H1 (cell line): ENCODE measurements around the gene JDP2. TPM values are rescaled to one million over a fixed set of nuclear protein-coding genes. Genes with fewer than 3 reads are reported as not detected.

Experiments
- CTCF ChIA-PET: fragments of 300-600 bp; sonication (Branson Sonifier 250); formaldehyde crosslinking; loops from one replicate; lab custom pipeline; 2021; ENCODE audit not compliant: partially characterized antibody; lab: Charles Lee
- POLR2A ChIA-PET: fragments of 300-600 bp; sonication (Branson Sonifier 250); formaldehyde crosslinking; loops from one replicate; lab custom pipeline; 2021; ENCODE audit warnings: inconsistent platforms; ENCODE audit not compliant: partially characterized antibody; lab: Charles Lee
- DNase-seq, 2 experiments: peaks; one replicate each; pipeline versions ENCODE4 v3.0.0 to v3.0.0-alpha.2; 2010 to 2022; ENCODE audit warnings: low spot score in 2 of 2, low read depth in 1 of 2, mixed read lengths in 1 of 2
- FAIRE-seq: peaks from 2 replicates; lab custom pipeline; 2011; peaks lifted over from hg19 to GRCh38; lab: Jason Lieb, UNC
- H2AFZ ChIP-seq: 2 replicates; pipeline ENCODE4 v1.8.1; 2012; ENCODE audit warnings: low read length, inconsistent platforms
- H2AK5ac ChIP-seq: 2 replicates; pipeline ENCODE4 v1.6.1; 2013; ENCODE audit warnings: low read depth, low read length
- H2BK120ac ChIP-seq: replicated peaks from 2 replicates; pipeline ENCODE3; 2013; ENCODE audit warnings: low read depth, low read length, inconsistent platforms
- H2BK12ac ChIP-seq: 2 replicates; pipeline ENCODE4 v1.6.1; 2013; ENCODE audit warnings: low read depth, low read length
- H2BK15ac ChIP-seq: 2 replicates; pipeline ENCODE4 v1.6.1; 2013; ENCODE audit warnings: low read length
- H2BK20ac ChIP-seq: 2 replicates; pipeline ENCODE4 v1.6.1; 2013; ENCODE audit warnings: low read length
- H2BK5ac ChIP-seq: 2 replicates; pipeline ENCODE4 v1.6.1; 2013; ENCODE audit warnings: low read depth, low read length
- H3K14ac ChIP-seq: 2 replicates; pipeline ENCODE4 v1.6.1; 2013; ENCODE audit warnings: inconsistent platforms; ENCODE audit not compliant: insufficient read length
- H3K18ac ChIP-seq: 2 replicates; pipeline ENCODE4 v1.6.1; 2013; ENCODE audit warnings: low read length; ENCODE audit errors: extremely low read depth
- H3K23ac ChIP-seq: 2 replicates; pipeline ENCODE4 v1.6.1; 2013; ENCODE audit warnings: inconsistent platforms; ENCODE audit not compliant: insufficient read length
- H3K23me2 ChIP-seq: 2 replicates; pipeline ENCODE4 v1.6.1; 2013; ENCODE audit warnings: low read depth, low read length
- H3K27ac ChIP-seq: 2 replicates; pipeline ENCODE4 v1.6.1; 2011; ENCODE audit warnings: low read depth, low read length, inconsistent platforms
- H3K27me3 ChIP-seq, 4 experiments: replicated peaks in 1 of 4; 1 replicate in 1 of 4; 2 replicates in 3 of 4; pipeline versions ENCODE4 v1.6.1 to v1.8.1; 2011 to 2013; ENCODE audit warnings: low read length in 3 of 4, mild to moderate bottlenecking in 3 of 4, inconsistent platforms in 2 of 4, mixed read lengths in 2 of 4, moderate library complexity in 1 of 4; ENCODE audit not compliant: control insufficient read depth in 3 of 4, insufficient read depth in 3 of 4; ENCODE audit errors: extremely low read depth in 1 of 4
- H3K36me3 ChIP-seq, 4 experiments: 2 replicates each; pipeline versions ENCODE4 v1.6.1 to v1.8.1; 2011 to 2013; ENCODE audit warnings: mild to moderate bottlenecking in 4 of 4, low read length in 3 of 4, moderate library complexity in 2 of 4, control low read depth in 1 of 4, inconsistent platforms in 1 of 4; ENCODE audit not compliant: insufficient read depth in 4 of 4, control insufficient read depth in 2 of 4
- H3K4ac ChIP-seq: replicated peaks from 2 replicates; pipeline ENCODE3; 2013; ENCODE audit warnings: low read length, low read depth, mixed read lengths, inconsistent platforms; ENCODE audit not compliant: insufficient read length
- H3K4me1 ChIP-seq, 4 experiments: replicated peaks in 1 of 4; 1 replicate in 1 of 4; 2 replicates in 3 of 4; pipeline versions ENCODE4 v1.6.1 to v1.8.1; 2011 to 2013; ENCODE audit warnings: low read length in 3 of 4, inconsistent platforms in 2 of 4, mixed read lengths in 1 of 4; ENCODE audit not compliant: insufficient read depth in 4 of 4, control insufficient read depth in 3 of 4
- H3K4me2 ChIP-seq, 2 experiments: 2 replicates each; pipeline versions ENCODE4 v1.6.1 to v1.8.1; 2011 to 2013; ENCODE audit warnings: low read depth in 2 of 2, low read length in 2 of 2, control low read depth in 1 of 2, inconsistent platforms in 1 of 2, mild to moderate bottlenecking in 1 of 2; ENCODE audit not compliant: insufficient read depth in 1 of 2
- H3K4me3 ChIP-seq, 4 experiments: fragments of 200-600, 300-600 bp in 1 of 4; sonication (generic), shearing (Covaris generic), sonication (Bioruptor Twin) in 1 of 4; 2 replicates each; pipeline versions ENCODE4 v1.5.1 to v1.8.1; 2011 to 2016; ENCODE audit warnings: low read length in 4 of 4, low read depth in 3 of 4, control low read depth in 2 of 4, inconsistent platforms in 2 of 4, mild to moderate bottlenecking in 2 of 4, mixed read lengths in 1 of 4, moderate library complexity in 1 of 4; ENCODE audit not compliant: insufficient read depth in 2 of 4; ENCODE audit errors: extremely low read depth in 1 of 4
- H3K56ac ChIP-seq: replicated peaks from 2 replicates; pipeline ENCODE3; 2013; ENCODE audit warnings: low read depth, mild to moderate bottlenecking, mixed read lengths, low read length, inconsistent platforms; ENCODE audit not compliant: insufficient read length
- H3K79me1 ChIP-seq: 2 replicates; pipeline ENCODE4 v1.6.1; 2013; ENCODE audit warnings: low read depth, low read length, control low read depth
- H3K79me2 ChIP-seq, 2 experiments: 2 replicates each; pipeline versions ENCODE4 v1.6.1 to v1.8.1; 2012 to 2013; ENCODE audit warnings: low read length in 2 of 2, mild to moderate bottlenecking in 2 of 2, inconsistent platforms in 1 of 2; ENCODE audit not compliant: insufficient read depth in 2 of 2, control insufficient read depth in 1 of 2
- H3K9ac ChIP-seq, 4 experiments: replicated peaks in 1 of 4; 1 replicate in 1 of 4; 2 replicates in 3 of 4; pipeline versions ENCODE4 v1.6.1 to v1.8.1; 2011 to 2013; ENCODE audit warnings: low read depth in 3 of 4, low read length in 3 of 4, control low read depth in 2 of 4, mild to moderate bottlenecking in 2 of 4, moderate library complexity in 2 of 4, inconsistent platforms in 1 of 4; ENCODE audit errors: extremely low read depth in 1 of 4
- H3K9me3 ChIP-seq, 2 experiments: 2 replicates each; pipeline versions ENCODE4 v1.6.1 to v1.8.1; 2012 to 2013; ENCODE audit warnings: mild to moderate bottlenecking in 2 of 2, moderate library complexity in 2 of 2, control low read depth in 1 of 2, inconsistent platforms in 1 of 2, low read depth in 1 of 2, low read length in 1 of 2, mixed read lengths in 1 of 2; ENCODE audit not compliant: insufficient read depth in 2 of 2
- H4K20me1 ChIP-seq, 2 experiments: replicated peaks in 1 of 2; 2 replicates each; pipeline versions ENCODE3 to v1.8.1; 2011 to 2013; ENCODE audit warnings: inconsistent platforms in 2 of 2, low read length in 2 of 2, mild to moderate bottlenecking in 1 of 2; ENCODE audit not compliant: insufficient read depth in 2 of 2, control insufficient read depth in 1 of 2
- H4K5ac ChIP-seq: 2 replicates; pipeline ENCODE4 v1.6.1; 2013; ENCODE audit warnings: low read length, low read depth, mixed read lengths, inconsistent platforms; ENCODE audit not compliant: insufficient read length
- H4K8ac ChIP-seq: 2 replicates; pipeline ENCODE4 v1.8.0; 2013; ENCODE audit warnings: mild to moderate bottlenecking, moderate library complexity, low read length, inconsistent platforms; ENCODE audit not compliant: insufficient read depth; ENCODE audit errors: extremely low read depth
- H4K91ac ChIP-seq: replicated peaks from 2 replicates; pipeline ENCODE3; 2013; ENCODE audit warnings: low read length, mixed read lengths, inconsistent platforms; ENCODE audit not compliant: insufficient read length
- CBX8 ChIP-seq: fragments of 300-800, 300-1000 bp; sonication (generic); IDR thresholded peaks from 2 replicates; pipeline ENCODE4 v1.7.1; 2016; ENCODE audit warnings: low read depth, low read length, borderline replicate concordance
- CTBP2 ChIP-seq: IDR thresholded peaks from 2 replicates; pipeline ENCODE4 v1.7.0; 2011; ENCODE audit warnings: borderline replicate concordance, mild to moderate bottlenecking, moderate library complexity, mixed read lengths, low read length; ENCODE audit not compliant: insufficient read depth, insufficient read length
- EGR1 ChIP-seq: IDR thresholded peaks from 2 replicates; pipeline ENCODE4 v1.6.1; 2011; ENCODE audit warnings: low read depth, low read length, borderline replicate concordance
- EP300 ChIP-seq, 2 experiments: IDR thresholded peaks; 1 replicate in 1 of 2; 2 replicates in 1 of 2; pipeline ENCODE4 v1.6.1; 2011 to 2012; ENCODE audit warnings: low read depth in 2 of 2, low read length in 2 of 2, mild to moderate bottlenecking in 2 of 2, borderline replicate concordance in 1 of 2, inconsistent platforms in 1 of 2, moderate library complexity in 1 of 2
- HDAC2 ChIP-seq, 2 experiments: fragments of 300-600 bp in 1 of 2; sonication (generic) in 1 of 2; IDR thresholded peaks; 2 replicates each; pipeline ENCODE4 v1.6.1; 2011 to 2012; ENCODE audit warnings: low read depth in 2 of 2, low read length in 2 of 2, mild to moderate bottlenecking in 2 of 2, moderate library complexity in 2 of 2, borderline replicate concordance in 1 of 2, inconsistent platforms in 1 of 2
- NRF1 ChIP-seq: IDR thresholded peaks from 2 replicates; pipeline ENCODE4 v1.6.1; 2011; ENCODE audit warnings: mild to moderate bottlenecking, low read depth, low read length, improper control_type of control experiment
- POLR2A ChIP-seq, 2 experiments: IDR thresholded peaks; 1 replicate in 1 of 2; 2 replicates in 1 of 2; pipeline ENCODE4 v1.6.1; 2011; ENCODE audit warnings: low read depth in 2 of 2, low read length in 2 of 2, mild to moderate bottlenecking in 2 of 2; ENCODE audit errors: control extremely low read depth in 1 of 2
- WGBS, 2 experiments: shearing (Covaris generic) in 1 of 2; methylation state at CpG; one replicate each; pipeline versions ENCODE4 v1.1.6 to v1.1.7; 2013 to 2015; ENCODE audit warnings: low lambda C conversion rate in 2 of 2, mixed read lengths in 2 of 2, inconsistent platforms in 1 of 2, low coverage in 1 of 2, missing lambda C conversion rate in 1 of 2; ENCODE audit not compliant: insufficient replicate concordance in 2 of 2, insufficient coverage in 1 of 2, insufficient read length in 1 of 2; ENCODE audit errors: extremely low coverage in 1 of 2, missing lambda C conversion rate in 1 of 2; 5-methylcytosine and 5-hydroxymethylcytosine counted together
- polyA plus RNA-seq, 7 experiments: library from polyadenylated mRNA; depleted of rRNA in 3 of 7; stranded (reverse) in 5 of 7; unstranded in 2 of 7; fragments of >200 nt in 5 of 7; fragments of 200-250 nt in 2 of 7; gene quantifications; 1 replicate in 5 of 7; 2 replicates in 1 of 7; 4 replicates in 1 of 7; pipeline versions ENCODE4 v1.2.1 to v1.2.3, GENCODE V29; 2011 to 2013; ENCODE audit warnings: missing spikeins in 2 of 7, mixed read lengths in 2 of 7
- total RNA-seq: library from RNA; stranded (reverse); fragmentation: NEBNext Ultra II Directional; extraction: Animal tissue kit (Norgen Biotek cat#: 25700); gene quantifications from 2 replicates; pipeline ENCODE4 v1.2.1, GENCODE V29; 2021
- TF ChIP-seq, protein P1 (sequence below): IDR thresholded peaks from 2 replicates; pipeline ENCODE4 v1.6.1; 2012; ENCODE audit warnings: inconsistent platforms

The JDP2 gene
- total and polyA plus RNA-seq, 2 of the 8 experiments (the other 6 are each of a cell fraction or from before 2014, with no cell fraction given) = 8.9 to 27.2 TPM

GRCh38 chr14:75491376-75491978 lies 63.7 kb downstream of the JDP2 start:
- Histone ChIP-seq H3K36me3 (no peaks in the 10 kb centered on the region), H3K4me3 (no peak overlapping the region), H3K56ac (no peak overlapping the region), H3K9me3 (no peaks in the 10 kb centered on the region), H2BK20ac (no peak overlapping the region), H3K14ac (no peak overlapping the region), H3K27me3 (no peaks in the 10 kb centered on the region), H3K18ac (no peak overlapping the region), H2AFZ (no peak overlapping the region), H4K5ac (no peak overlapping the region), H2BK15ac (no peak overlapping the region), H3K4me2 (no peak overlapping the region), H3K9ac (no peak overlapping the region), H4K8ac (no peak overlapping the region), H3K4ac (no peak overlapping the region), H2AK5ac (no peak overlapping the region), H3K79me2 (no peaks in the 10 kb centered on the region), H3K27ac (no peak overlapping the region), H4K20me1 (no peaks in the 10 kb centered on the region), H2BK5ac (no peak overlapping the region), H3K79me1 (no peaks in the 10 kb centered on the region), H3K4me1 (no peaks in the 10 kb centered on the region), H2BK120ac (no peak overlapping the region), H3K23me2 (no peaks in the 10 kb centered on the region), H2BK12ac (no peak overlapping the region), H3K23ac (no peak overlapping the region), H4K91ac (no peak overlapping the region)
- FAIRE-seq (no peak), DNase-seq (peak in 1 of 2 experiments; percentile 35)
- 87% methylated on average over 12 of the region's 14 CpGs; no CpG with 5 or more reads in 1 of the 2 experiments for whole genome bisulfite sequencing, 2 experiments
- POLR2A ChIA-PET = interaction anchor here (0.6 kb wide), 1 partner anchor 354 kb away, joined by 3 read pairs; no protein-coding TSS in a partner anchor
- CTCF ChIA-PET = interaction anchor here (0.6 to 8.0 kb wide), 15 partner anchors 9 to 1228 kb away, joined by 3 to 184 read pairs (median 4); no protein-coding TSS in a partner anchor
- TF ChIP-seq POLR2A (IDR thresholded peaks at IDR 0.05; ENCODE audit: control extremely low read depth in 1 of 2, low read depth in 2 of 2, low read length in 2 of 2) (no peak), CBX8 (no peak), HDAC2 (IDR thresholded peaks at IDR 0.05; ENCODE audit: borderline replicate concordance in 1 of 2, low read depth in 2 of 2, low read length in 2 of 2) (no peak), NRF1 (no peak), CTBP2 (no peak), EGR1 (no peak), EP300 (IDR thresholded peaks at IDR 0.05; ENCODE audit: borderline replicate concordance in 1 of 2, low read depth in 2 of 2, low read length in 2 of 2) (no peak)
- TF ChIP-seq, protein P1, sequence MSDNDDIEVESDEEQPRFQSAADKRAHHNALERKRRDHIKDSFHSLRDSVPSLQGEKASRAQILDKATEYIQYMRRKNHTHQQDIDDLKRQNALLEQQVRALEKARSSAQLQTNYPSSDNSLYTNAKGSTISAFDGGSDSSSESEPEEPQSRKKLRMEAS = no peak
